ENCODE data around the gene ODF4. TPM values are rescaled to one million over a fixed set of nuclear protein-coding genes. Genes with fewer than 3 reads are reported as not detected.

The ODF4 gene
- total and polyA plus RNA-seq, 10 of the 15 experiments (the other 5 are each of a cell fraction or from before 2014, with no cell fraction given), result not detected

DNA sequence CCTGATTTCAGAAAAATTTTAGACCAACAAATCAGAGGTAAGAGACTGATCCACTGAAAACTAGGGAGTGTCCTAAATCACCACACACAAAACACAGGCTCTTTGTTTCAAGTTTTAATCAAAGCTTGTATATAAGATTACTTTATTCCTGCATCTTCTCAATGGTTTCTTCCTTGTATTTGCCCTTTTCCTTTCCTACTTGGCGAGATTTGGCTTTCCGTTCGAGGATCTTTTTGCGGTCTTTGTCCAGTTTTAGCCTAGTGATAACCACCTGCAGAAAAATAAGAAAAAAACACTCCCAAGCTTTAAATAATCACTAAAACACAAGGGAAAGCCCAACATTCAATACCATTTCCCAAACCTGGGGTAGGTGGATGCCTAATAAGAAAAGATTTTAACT, 37.8 kb downstream of the ODF4 start:
- ChIA-PET POLR2A (interaction anchor here (0.6 to 2.0 kb wide), 4 partner anchors 7 to 280 kb away, joined by 5 to 7 read pairs (median 5); partner anchors contain the start of gene SLC25A35), RAD21 (ENCODE audit: unreplicated experiment) (interaction anchor here (0.8 to 1.3 kb wide), 3 partner anchors 58 to 369 kb away, joined by 3 to 5 read pairs (median 4); partner anchors contain the start of gene NDEL1), CTCF (interaction anchor here (0.8 to 2.0 kb wide), 12 partner anchors 10 to 620 kb away, joined by 3 to 9 read pairs (median 4); partner anchors contain the start of genes NDEL1 and SLC25A35), SMC1A (ENCODE audit: uncharacterized antibody, unreplicated experiment) (interaction anchor here (0.7 to 1.9 kb wide), 5 partner anchors 58 to 495 kb away, joined by 3 to 4 read pairs (median 3); partner anchors contain the start of genes NDEL1 and SLC25A35)
- Histone ChIP-seq H3K27ac (ENCODE audit: control insufficient read depth, insufficient read depth) (no peak overlapping the region), H3K4me2 (ENCODE audit: control insufficient read depth, insufficient read depth) (peak overlapping the region; percentile 13; the same call in 1 of the 2 replicates), H3K79me2 (ENCODE audit: control insufficient read depth, insufficient read depth, low read length) (peaks cover 41% of the 10 kb centered on the region), H3K4me1 (ENCODE audit: control insufficient read depth, insufficient read depth, low read length) (peaks cover 3% of the 10 kb centered on the region), H3K9me3 (replicated peaks; ENCODE audit: control insufficient read depth, insufficient read depth, low read length) (no peaks in the 10 kb centered on the region; the same call in 2 of the 3 replicates), H3K36me3 (ENCODE audit: control insufficient read depth in 2 of 2, insufficient read depth in 2 of 2, low read length in 1 of 2) (peaks cover 10 to 36% of the 10 kb centered on the region in 2 experiments), H3K27me3 (replicated peaks in 1 of 2; ENCODE audit: control insufficient read depth in 2 of 2, insufficient read depth in 2 of 2, low read length in 1 of 2) (no peaks in the 10 kb centered on the region), H4K20me1 (ENCODE audit: control insufficient read depth, insufficient read depth) (peaks cover 9% of the 10 kb centered on the region), H3K9ac (ENCODE audit: control insufficient read depth, insufficient read depth, low read length) (no peak overlapping the region), H2AFZ (ENCODE audit: control insufficient read depth, low read depth, low read length) (no peak overlapping the region), H3K4me3 (no peak overlapping the region)
- no peak for ATAC-seq
- WGBS (ENCODE audit: insufficient coverage, insufficient replicate concordance, low lambda C conversion rate, missing lambda C conversion rate), result 94% methylated on average over 4 of the region's 4 CpGs
- DNase-seq (ENCODE audit: low read depth, low spot score), result no peak
- in situ Hi-C loops (cut with MboI), result no loop called here
- no TSS peak for BruUV-seq (replicated peaks)
- intact Hi-C loops (cut with micrococcal nuclease; ENCODE audit: unreplicated experiment), result no loop called here
- no peak for FAIRE-seq
- TF ChIP-seq CREM (IDR thresholded peaks at IDR 0.05; ENCODE audit: low read depth) (no peak), RBBP5 (conservative IDR thresholded peaks at IDR 0.05) (no peak), NRF1 (conservative IDR thresholded peaks at IDR 0.05; ENCODE audit: low read depth, low read length) (no peak), HDAC2 (IDR thresholded peaks at IDR 0.05) (no peak), RCOR1 (conservative IDR thresholded peaks at IDR 0.05; ENCODE audit: low read depth, low read length) (no peak), EGR1 (IDR thresholded peaks at IDR 0.05; ENCODE audit: borderline replicate concordance in 1 of 2, low read depth in 2 of 2, low read length in 2 of 2) (no peak), ZNF24 (IDR thresholded peaks at IDR 0.05) (no peak)
- TF ChIP-seq, protein P1, sequence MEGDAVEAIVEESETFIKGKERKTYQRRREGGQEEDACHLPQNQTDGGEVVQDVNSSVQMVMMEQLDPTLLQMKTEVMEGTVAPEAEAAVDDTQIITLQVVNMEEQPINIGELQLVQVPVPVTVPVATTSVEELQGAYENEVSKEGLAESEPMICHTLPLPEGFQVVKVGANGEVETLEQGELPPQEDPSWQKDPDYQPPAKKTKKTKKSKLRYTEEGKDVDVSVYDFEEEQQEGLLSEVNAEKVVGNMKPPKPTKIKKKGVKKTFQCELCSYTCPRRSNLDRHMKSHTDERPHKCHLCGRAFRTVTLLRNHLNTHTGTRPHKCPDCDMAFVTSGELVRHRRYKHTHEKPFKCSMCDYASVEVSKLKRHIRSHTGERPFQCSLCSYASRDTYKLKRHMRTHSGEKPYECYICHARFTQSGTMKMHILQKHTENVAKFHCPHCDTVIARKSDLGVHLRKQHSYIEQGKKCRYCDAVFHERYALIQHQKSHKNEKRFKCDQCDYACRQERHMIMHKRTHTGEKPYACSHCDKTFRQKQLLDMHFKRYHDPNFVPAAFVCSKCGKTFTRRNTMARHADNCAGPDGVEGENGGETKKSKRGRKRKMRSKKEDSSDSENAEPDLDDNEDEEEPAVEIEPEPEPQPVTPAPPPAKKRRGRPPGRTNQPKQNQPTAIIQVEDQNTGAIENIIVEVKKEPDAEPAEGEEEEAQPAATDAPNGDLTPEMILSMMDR (IDR thresholded peaks at IDR 0.05 in 2 of 3, conservative IDR thresholded peaks at IDR 0.05 in 1 of 3; ENCODE audit: control insufficient read depth in 2 of 3, extremely low read depth in 1 of 3, insufficient read depth in 1 of 3, low read depth in 3 of 3, low read length in 3 of 3), result no peak
- TF ChIP-seq, protein P2, sequence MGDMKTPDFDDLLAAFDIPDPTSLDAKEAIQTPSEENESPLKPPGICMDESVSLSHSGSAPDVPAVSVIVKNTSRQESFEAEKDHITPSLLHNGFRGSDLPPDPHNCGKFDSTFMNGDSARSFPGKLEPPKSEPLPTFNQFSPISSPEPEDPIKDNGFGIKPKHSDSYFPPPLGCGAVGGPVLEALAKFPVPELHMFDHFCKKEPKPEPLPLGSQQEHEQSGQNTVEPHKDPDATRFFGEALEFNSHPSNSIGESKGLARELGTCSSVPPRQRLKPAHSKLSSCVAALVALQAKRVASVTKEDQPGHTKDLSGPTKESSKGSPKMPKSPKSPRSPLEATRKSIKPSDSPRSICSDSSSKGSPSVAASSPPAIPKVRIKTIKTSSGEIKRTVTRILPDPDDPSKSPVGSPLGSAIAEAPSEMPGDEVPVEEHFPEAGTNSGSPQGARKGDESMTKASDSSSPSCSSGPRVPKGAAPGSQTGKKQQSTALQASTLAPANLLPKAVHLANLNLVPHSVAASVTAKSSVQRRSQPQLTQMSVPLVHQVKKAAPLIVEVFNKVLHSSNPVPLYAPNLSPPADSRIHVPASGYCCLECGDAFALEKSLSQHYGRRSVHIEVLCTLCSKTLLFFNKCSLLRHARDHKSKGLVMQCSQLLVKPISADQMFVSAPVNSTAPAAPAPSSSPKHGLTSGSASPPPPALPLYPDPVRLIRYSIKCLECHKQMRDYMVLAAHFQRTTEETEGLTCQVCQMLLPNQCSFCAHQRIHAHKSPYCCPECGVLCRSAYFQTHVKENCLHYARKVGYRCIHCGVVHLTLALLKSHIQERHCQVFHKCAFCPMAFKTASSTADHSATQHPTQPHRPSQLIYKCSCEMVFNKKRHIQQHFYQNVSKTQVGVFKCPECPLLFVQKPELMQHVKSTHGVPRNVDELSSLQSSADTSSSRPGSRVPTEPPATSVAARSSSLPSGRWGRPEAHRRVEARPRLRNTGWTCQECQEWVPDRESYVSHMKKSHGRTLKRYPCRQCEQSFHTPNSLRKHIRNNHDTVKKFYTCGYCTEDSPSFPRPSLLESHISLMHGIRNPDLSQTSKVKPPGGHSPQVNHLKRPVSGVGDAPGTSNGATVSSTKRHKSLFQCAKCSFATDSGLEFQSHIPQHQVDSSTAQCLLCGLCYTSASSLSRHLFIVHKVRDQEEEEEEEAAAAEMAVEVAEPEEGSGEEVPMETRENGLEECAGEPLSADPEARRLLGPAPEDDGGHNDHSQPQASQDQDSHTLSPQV (IDR thresholded peaks at IDR 0.05), result no peak
- TF ChIP-seq, protein P3, sequence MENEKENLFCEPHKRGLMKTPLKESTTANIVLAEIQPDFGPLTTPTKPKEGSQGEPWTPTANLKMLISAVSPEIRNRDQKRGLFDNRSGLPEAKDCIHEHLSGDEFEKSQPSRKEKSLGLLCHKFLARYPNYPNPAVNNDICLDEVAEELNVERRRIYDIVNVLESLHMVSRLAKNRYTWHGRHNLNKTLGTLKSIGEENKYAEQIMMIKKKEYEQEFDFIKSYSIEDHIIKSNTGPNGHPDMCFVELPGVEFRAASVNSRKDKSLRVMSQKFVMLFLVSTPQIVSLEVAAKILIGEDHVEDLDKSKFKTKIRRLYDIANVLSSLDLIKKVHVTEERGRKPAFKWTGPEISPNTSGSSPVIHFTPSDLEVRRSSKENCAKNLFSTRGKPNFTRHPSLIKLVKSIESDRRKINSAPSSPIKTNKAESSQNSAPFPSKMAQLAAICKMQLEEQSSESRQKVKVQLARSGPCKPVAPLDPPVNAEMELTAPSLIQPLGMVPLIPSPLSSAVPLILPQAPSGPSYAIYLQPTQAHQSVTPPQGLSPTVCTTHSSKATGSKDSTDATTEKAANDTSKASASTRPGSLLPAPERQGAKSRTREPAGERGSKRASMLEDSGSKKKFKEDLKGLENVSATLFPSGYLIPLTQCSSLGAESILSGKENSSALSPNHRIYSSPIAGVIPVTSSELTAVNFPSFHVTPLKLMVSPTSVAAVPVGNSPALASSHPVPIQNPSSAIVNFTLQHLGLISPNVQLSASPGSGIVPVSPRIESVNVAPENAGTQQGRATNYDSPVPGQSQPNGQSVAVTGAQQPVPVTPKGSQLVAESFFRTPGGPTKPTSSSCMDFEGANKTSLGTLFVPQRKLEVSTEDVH (IDR thresholded peaks at IDR 0.05; ENCODE audit: low read depth, partially characterized antibody), result no peak
- TF ChIP-seq, protein P4, sequence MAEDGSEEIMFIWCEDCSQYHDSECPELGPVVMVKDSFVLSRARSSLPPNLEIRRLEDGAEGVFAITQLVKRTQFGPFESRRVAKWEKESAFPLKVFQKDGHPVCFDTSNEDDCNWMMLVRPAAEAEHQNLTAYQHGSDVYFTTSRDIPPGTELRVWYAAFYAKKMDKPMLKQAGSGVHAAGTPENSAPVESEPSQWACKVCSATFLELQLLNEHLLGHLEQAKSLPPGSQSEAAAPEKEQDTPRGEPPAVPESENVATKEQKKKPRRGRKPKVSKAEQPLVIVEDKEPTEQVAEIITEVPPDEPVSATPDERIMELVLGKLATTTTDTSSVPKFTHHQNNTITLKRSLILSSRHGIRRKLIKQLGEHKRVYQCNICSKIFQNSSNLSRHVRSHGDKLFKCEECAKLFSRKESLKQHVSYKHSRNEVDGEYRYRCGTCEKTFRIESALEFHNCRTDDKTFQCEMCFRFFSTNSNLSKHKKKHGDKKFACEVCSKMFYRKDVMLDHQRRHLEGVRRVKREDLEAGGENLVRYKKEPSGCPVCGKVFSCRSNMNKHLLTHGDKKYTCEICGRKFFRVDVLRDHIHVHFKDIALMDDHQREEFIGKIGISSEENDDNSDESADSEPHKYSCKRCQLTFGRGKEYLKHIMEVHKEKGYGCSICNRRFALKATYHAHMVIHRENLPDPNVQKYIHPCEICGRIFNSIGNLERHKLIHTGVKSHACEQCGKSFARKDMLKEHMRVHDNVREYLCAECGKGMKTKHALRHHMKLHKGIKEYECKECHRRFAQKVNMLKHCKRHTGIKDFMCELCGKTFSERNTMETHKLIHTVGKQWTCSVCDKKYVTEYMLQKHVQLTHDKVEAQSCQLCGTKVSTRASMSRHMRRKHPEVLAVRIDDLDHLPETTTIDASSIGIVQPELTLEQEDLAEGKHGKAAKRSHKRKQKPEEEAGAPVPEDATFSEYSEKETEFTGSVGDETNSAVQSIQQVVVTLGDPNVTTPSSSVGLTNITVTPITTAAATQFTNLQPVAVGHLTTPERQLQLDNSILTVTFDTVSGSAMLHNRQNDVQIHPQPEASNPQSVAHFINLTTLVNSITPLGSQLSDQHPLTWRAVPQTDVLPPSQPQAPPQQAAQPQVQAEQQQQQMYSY (CRISPR knock-in tag; IDR thresholded peaks at IDR 0.05), result no peak
